Gastroesophageal sphincter (tissue), 4 donors: ENCODE data around the gene DUSP6. TPM values are rescaled to one million over a fixed set of nuclear protein-coding genes. Genes with fewer than 3 reads are reported as not detected.

Source experiments
- ATAC-seq: fragments of 150-250 bp; one replicate; pipeline ENCODE4 v1.9.1; 2016; ENCODE audit warnings: mild to moderate bottlenecking, moderate library complexity
- H3K27ac ChIP-seq, 4 donors: fragments of 200-600 bp; sonication (generic) in 3 of 4; 1 replicate in 3 of 4; 2 replicates in 1 of 4; pipeline ENCODE4 v1.5.1; 2016 to 2019
- H3K27me3 ChIP-seq: fragments of 200-600 bp; sonication (generic); one replicate; pipeline ENCODE4 v1.5.1; 2019
- H3K36me3 ChIP-seq, 2 donors: fragments of 200-600 bp; sonication (generic); one replicate each; pipeline ENCODE4 v1.5.1; 2019; ENCODE audit warnings: control low read depth in 1 of 2
- H3K4me1 ChIP-seq, 3 donors: fragments of 200-600 bp; sonication (generic); 1 replicate in 2 of 3; 2 replicates in 1 of 3; pipeline ENCODE4 v1.5.1; 2016 to 2019; ENCODE audit warnings: control low read depth in 2 of 3
- H3K4me3 ChIP-seq, 2 donors: fragments of 200-600 bp; sonication (generic); one replicate each; pipeline ENCODE4 v1.5.1; 2019; ENCODE audit warnings: mild to moderate bottlenecking in 1 of 2, moderate library complexity in 1 of 2
- H3K9me3 ChIP-seq, 3 donors: fragments of 200-600 bp; sonication (generic); one replicate each; pipeline ENCODE4 v1.5.1; 2017 to 2019; ENCODE audit warnings: control low read depth in 2 of 3
- CTCF ChIP-seq, 4 experiments: fragments of 200-600 bp in 2 of 4; fragments of 450-650 bp in 2 of 4; sonication (generic) in 1 of 4; IDR thresholded peaks; one replicate each; pipeline ENCODE4 v1.5.1; 2017 to 2019; ENCODE audit warnings: antibody characterized with exemption in 4 of 4, mild to moderate bottlenecking in 2 of 4, moderate library complexity in 2 of 4
- EP300 ChIP-seq: sonication (generic); formaldehyde crosslinking; IDR thresholded peaks from one replicate; pipeline ENCODE4 v1.6.1; 2017; ENCODE audit warnings: antibody characterized with exemption, mild to moderate bottlenecking
- POLR2A ChIP-seq, 2 donors: fragments of 450-650 bp; IDR thresholded peaks; one replicate each; pipeline ENCODE4 v1.6.1; 2017; ENCODE audit warnings: antibody characterized with exemption in 2 of 2, mild to moderate bottlenecking in 2 of 2, moderate library complexity in 1 of 2
- POLR2AphosphoS5 ChIP-seq: sonication (generic); formaldehyde crosslinking; IDR thresholded peaks from one replicate; pipeline ENCODE4 v1.6.1; 2017; ENCODE audit warnings: antibody characterized with exemption
- WGBS, 2 donors: methylation state at CpG; one replicate each; pipeline ENCODE4 v1.1.5; 2018; ENCODE audit warnings: low coverage in 1 of 2; 5-methylcytosine and 5-hydroxymethylcytosine counted together
- total RNA-seq, 4 donors: library from RNA; depleted of rRNA; stranded (reverse); fragments of >200 nt; gene quantifications; one replicate each; pipeline ENCODE4 v1.1.0, GENCODE V29; 2016

DUSP6 gene
- total RNA-seq, 4 donors from 2014 or later = 52.8 to 73.8 (median 58.5) TPM

- no peak overlapping the region for H3K4me3 ChIP-seq
- TF ChIP-seq POLR2AphosphoS5 = no peak
- TF ChIP-seq POLR2A (IDR thresholded peaks at IDR 0.05) = no peak
- TF ChIP-seq CTCF (IDR thresholded peaks at IDR 0.05) = no peak
- TF ChIP-seq EP300 = no peak
- no peaks in the 10 kb centered on the region for H3K27me3 ChIP-seq
- H3K27ac ChIP-seq = no peak overlapping the region
- H3K4me1 ChIP-seq = peaks cover 0 to 7% (median 0%) of the 10 kb centered on the region in 3 donors
- no peak for ATAC-seq
- H3K36me3 ChIP-seq = no peaks in the 10 kb centered on the region
- WGBS, 2 donors = 68 to 96% methylated on average over 3 of the region's 3 CpGs
- H3K9me3 ChIP-seq = no peaks in the 10 kb centered on the region
Observed at GRCh38 chr12:89325495-89325894, 26.8 kb downstream of the DUSP6 start.

DNA sequence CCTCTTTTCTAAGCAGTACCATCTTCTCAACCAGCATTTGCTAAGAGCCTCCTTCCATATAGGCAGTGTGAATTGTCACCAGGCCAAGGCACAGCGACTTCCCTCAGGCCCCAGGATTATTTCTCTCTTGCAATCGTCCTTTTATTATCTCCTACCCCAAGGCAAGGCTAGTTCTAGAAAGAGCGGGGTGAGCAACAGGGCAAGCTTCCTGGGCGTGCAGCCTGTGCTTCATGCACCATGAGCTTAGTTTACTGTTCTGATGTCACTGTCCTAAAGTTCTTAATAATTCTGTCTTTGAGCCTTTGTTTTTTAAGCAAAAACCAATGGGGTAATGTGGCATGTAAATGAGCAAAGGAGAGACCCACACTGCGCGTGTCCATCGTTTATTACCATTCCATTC, 27.9 kb downstream of the DUSP6 start:
- WGBS, 2 donors = 87% methylated on average over 6 of the region's 7 CpGs; no CpG with 5 or more reads in 1 of the 2 donors
- ATAC-seq = no peak
- Histone ChIP-seq H3K4me1 (peaks cover 0 to 13% (median 0%) of the 10 kb centered on the region in 3 donors), H3K4me3 (no peak overlapping the region), H3K27me3 (no peaks in the 10 kb centered on the region), H3K9me3 (no peaks in the 10 kb centered on the region), H3K36me3 (no peaks in the 10 kb centered on the region), H3K27ac (no peak overlapping the region)
- no peak for TF ChIP-seq CTCF (IDR thresholded peaks at IDR 0.05)
- TF ChIP-seq POLR2A (IDR thresholded peaks at IDR 0.05) = no peak
- TF ChIP-seq EP300 = no peak
- no peak for TF ChIP-seq POLR2AphosphoS5

- Histone ChIP-seq H3K36me3 (no peaks in the 10 kb centered on the region), H3K27ac (no peak overlapping the region), H3K9me3 (no peaks in the 10 kb centered on the region), H3K4me1 (peaks cover 0 to 19% (median 0%) of the 10 kb centered on the region in 3 donors), H3K4me3 (no peak overlapping the region), H3K27me3 (no peaks in the 10 kb centered on the region)
- TF ChIP-seq POLR2AphosphoS5 = no peak
- TF ChIP-seq CTCF (IDR thresholded peaks at IDR 0.05) = no peak
- no peak for TF ChIP-seq EP300
- no peak for TF ChIP-seq POLR2A (IDR thresholded peaks at IDR 0.05)
- WGBS, 2 donors = 71 to 82% methylated on average over 2 to 3 of the region's 3 CpGs
- ATAC-seq = no peak
Observed at GRCh38 chr12:89323568-89324218, 28.6 kb downstream of the DUSP6 start.

- no peak overlapping the region for H3K27ac ChIP-seq
- no peak for ATAC-seq
- WGBS, 2 donors = 100% methylated on average over 1 of the region's 1 CpG; no CpG with 5 or more reads in 1 of the 2 donors
- no peaks in the 10 kb centered on the region for H3K27me3 ChIP-seq
- no peaks in the 10 kb centered on the region for H3K9me3 ChIP-seq
- H3K4me3 ChIP-seq = no peak overlapping the region
- peaks cover 0 to 20% (median 0%) of the 10 kb centered on the region in 3 donors for H3K4me1 ChIP-seq
- no peak for TF ChIP-seq EP300
- no peak for TF ChIP-seq CTCF (IDR thresholded peaks at IDR 0.05)
- no peak for TF ChIP-seq POLR2AphosphoS5
- H3K36me3 ChIP-seq = no peaks in the 10 kb centered on the region
Observed at GRCh38 chr12:89320735-89321134, 31.6 kb downstream of the DUSP6 start.

DNA sequence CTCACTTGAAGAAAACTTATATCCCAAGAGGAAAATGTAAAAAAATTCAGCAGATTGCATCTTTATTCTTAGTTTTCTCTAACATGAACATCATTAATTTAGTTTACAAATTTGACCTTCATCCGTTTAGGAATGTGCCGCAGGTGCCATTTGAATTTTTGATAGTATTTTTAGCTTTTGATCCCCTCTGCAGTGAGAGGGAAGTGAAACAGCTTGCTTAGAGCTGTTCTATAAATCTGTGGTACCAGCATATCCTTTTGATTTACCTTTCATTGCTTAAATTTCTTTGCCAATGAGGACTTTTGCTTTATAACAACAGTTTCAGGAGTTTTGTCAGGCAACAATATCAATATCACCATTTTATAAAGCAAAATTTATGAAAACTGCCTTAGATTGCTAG, 32.7 kb downstream of the DUSP6 start:
- TF ChIP-seq CTCF (IDR thresholded peaks at IDR 0.05) (no peak), POLR2A (IDR thresholded peaks at IDR 0.05) (no peak), POLR2AphosphoS5 (no peak)
- Histone ChIP-seq H3K36me3 (no peaks in the 10 kb centered on the region), H3K27me3 (no peaks in the 10 kb centered on the region), H3K4me1 (peaks cover 0 to 20% (median 0%) of the 10 kb centered on the region in 3 donors), H3K4me3 (no peak overlapping the region), H3K27ac (no peak overlapping the region), H3K9me3 (no peaks in the 10 kb centered on the region)
- 81 to 90% methylated on average over 2 of the region's 2 CpGs for WGBS, 2 donors
- no peak for ATAC-seq
